A673 (cell line): ENCODE measurements around the gene NCKAP5.

Experiments used
- EZH2 ChIP-seq: fragments of 200-600 bp; sonication (generic); IDR thresholded peaks from 2 replicates; pipeline ENCODE4 v1.6.1; 2017; ENCODE audit warnings: borderline replicate concordance, low read depth, mild to moderate bottlenecking, mixed read lengths, antibody characterized with exemption, low read length; ENCODE audit not compliant: poor library complexity, severe bottlenecking
- TF ChIP-seq, protein P1 (sequence below): fragments of 300-800, 200-600 bp; sonication (generic); conservative IDR thresholded peaks from 2 replicates; pipeline ENCODE4 v1.5.1; 2017; ENCODE audit warnings: low read depth, mild to moderate bottlenecking, antibody characterized with exemption, low read length, moderate library complexity, mixed read lengths

DNA sequence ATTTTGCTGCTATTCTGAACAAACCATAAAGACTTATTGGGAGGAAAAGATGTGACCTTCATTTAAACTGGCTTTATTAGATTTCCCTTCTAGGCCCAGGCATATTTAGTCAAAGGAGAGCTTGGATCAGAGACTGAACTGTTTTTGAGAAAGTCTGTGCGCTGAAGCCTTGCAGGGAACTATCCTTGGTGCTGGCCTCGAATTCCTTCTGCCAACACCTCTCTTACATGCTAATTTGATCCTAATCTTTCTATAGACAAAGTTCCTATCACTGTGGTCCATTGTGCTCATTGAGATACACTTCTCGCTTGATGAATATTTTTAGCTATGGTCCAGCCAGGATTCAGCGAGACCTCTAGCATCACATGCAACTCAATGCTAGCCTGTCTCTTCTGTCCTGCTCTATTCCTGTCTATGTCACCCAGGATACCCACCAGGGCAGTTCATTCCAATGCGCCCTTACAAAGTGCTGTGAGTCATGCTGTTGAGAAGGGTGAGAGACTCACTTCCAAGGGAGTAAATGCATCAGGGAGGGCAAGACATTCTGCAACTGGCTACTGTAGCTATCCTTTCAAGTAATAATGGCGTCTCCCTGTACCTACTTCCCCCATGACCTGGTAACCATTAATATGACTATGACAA is 541.6 kb downstream of the NCKAP5 start:
- TF ChIP-seq, protein P1, sequence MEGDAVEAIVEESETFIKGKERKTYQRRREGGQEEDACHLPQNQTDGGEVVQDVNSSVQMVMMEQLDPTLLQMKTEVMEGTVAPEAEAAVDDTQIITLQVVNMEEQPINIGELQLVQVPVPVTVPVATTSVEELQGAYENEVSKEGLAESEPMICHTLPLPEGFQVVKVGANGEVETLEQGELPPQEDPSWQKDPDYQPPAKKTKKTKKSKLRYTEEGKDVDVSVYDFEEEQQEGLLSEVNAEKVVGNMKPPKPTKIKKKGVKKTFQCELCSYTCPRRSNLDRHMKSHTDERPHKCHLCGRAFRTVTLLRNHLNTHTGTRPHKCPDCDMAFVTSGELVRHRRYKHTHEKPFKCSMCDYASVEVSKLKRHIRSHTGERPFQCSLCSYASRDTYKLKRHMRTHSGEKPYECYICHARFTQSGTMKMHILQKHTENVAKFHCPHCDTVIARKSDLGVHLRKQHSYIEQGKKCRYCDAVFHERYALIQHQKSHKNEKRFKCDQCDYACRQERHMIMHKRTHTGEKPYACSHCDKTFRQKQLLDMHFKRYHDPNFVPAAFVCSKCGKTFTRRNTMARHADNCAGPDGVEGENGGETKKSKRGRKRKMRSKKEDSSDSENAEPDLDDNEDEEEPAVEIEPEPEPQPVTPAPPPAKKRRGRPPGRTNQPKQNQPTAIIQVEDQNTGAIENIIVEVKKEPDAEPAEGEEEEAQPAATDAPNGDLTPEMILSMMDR, result no peak
- no peak for TF ChIP-seq EZH2
